Transverse colon (tissue), 4 donors: ENCODE data around the gene PRKD3.

Source experiments
- POLR2A ChIP-seq: fragments of 450-650 bp; IDR thresholded peaks from one replicate; pipeline ENCODE4 v1.6.1; 2016; ENCODE audit warnings: antibody characterized with exemption, mild to moderate bottlenecking, moderate library complexity
- POLR2AphosphoS5 ChIP-seq, 3 donors: sonication (generic); formaldehyde crosslinking; IDR thresholded peaks; one replicate each; pipeline ENCODE4 v1.6.1; 2016; ENCODE audit warnings: antibody characterized with exemption in 3 of 3
- TF ChIP-seq, protein P1 (sequence below), 5 experiments: fragments of 200-600 bp in 3 of 5; fragments of 450-650 bp in 2 of 5; sonication (generic) in 3 of 5; IDR thresholded peaks; 1 replicate in 2 of 5; 2 replicates in 3 of 5; pipeline ENCODE4 v1.5.1; 2016 to 2017; ENCODE audit warnings: antibody characterized with exemption in 5 of 5, inconsistent platforms in 3 of 5, mild to moderate bottlenecking in 2 of 5, moderate library complexity in 1 of 5

DNA sequence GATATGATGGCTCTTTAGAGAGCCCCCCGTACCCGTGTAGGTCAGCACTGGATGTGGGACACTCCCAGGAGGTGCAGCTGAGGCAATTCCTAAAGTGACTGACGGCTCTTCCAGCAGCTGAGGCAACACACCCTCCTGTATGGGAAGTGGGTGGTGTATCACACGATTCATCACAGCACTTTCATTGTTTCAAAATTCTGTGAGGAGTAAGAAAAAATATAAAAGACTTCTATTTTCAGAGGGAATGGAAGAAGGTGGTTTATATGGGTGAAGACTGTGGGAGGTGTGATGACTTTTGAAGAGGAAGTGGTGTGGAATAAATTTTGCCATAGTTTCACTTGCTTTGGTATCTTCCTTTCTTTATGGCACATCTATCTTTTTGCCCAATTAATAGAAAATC lies 42.1 kb upstream of the PRKD3 start:
- TF ChIP-seq, protein P1, sequence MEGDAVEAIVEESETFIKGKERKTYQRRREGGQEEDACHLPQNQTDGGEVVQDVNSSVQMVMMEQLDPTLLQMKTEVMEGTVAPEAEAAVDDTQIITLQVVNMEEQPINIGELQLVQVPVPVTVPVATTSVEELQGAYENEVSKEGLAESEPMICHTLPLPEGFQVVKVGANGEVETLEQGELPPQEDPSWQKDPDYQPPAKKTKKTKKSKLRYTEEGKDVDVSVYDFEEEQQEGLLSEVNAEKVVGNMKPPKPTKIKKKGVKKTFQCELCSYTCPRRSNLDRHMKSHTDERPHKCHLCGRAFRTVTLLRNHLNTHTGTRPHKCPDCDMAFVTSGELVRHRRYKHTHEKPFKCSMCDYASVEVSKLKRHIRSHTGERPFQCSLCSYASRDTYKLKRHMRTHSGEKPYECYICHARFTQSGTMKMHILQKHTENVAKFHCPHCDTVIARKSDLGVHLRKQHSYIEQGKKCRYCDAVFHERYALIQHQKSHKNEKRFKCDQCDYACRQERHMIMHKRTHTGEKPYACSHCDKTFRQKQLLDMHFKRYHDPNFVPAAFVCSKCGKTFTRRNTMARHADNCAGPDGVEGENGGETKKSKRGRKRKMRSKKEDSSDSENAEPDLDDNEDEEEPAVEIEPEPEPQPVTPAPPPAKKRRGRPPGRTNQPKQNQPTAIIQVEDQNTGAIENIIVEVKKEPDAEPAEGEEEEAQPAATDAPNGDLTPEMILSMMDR (IDR thresholded peaks at IDR 0.05): no peak
- TF ChIP-seq POLR2A: no peak
- TF ChIP-seq POLR2AphosphoS5 (IDR thresholded peaks at IDR 0.05): no peak
